PC-3 (cell line): Measurements from ENCODE around the gene SLC51B.

Experiments
- CTCF ChIP-seq: fragments of 300-600 bp; sonication (generic); conservative IDR thresholded peaks from 2 replicates; pipeline ENCODE4 v1.5.1; 2017; ENCODE audit warnings: antibody characterized with exemption, low read depth, mild to moderate bottlenecking, low read length
- EZH2 ChIP-seq: fragments of 300-600 bp; sonication (generic); IDR thresholded peaks from one replicate; pipeline ENCODE4 v1.6.1; 2017; ENCODE audit warnings: antibody characterized with exemption, mild to moderate bottlenecking, low read length; ENCODE audit not compliant: unreplicated experiment

- TF ChIP-seq CTCF (no peak), EZH2 (no peak)
Observed at GRCh38 chr15:65049418-65049840, 4.2 kb downstream of the SLC51B start.
